Sigmoid colon (tissue), 7 donors: ENCODE results near the gene BCL2L2. TPM values are rescaled to one million over a fixed set of nuclear protein-coding genes. Genes with fewer than 3 reads are reported as not detected.

Source experiments
- DNase-seq: peaks from one replicate; pipeline ENCODE4 v3.0.0-alpha.2; 2019
- H3K27ac ChIP-seq, 4 donors: fragments of 200-600 bp; sonication (generic); one replicate each; pipeline ENCODE4 v1.5.1; 2016 to 2019; ENCODE audit warnings: mild to moderate bottlenecking in 1 of 4
- H3K27me3 ChIP-seq, 3 donors: fragments of 200-600 bp; sonication (generic); one replicate each; pipeline ENCODE4 v1.5.1; 2019; ENCODE audit warnings: mild to moderate bottlenecking in 1 of 3
- H3K36me3 ChIP-seq, 4 donors: fragments of 200-600 bp; sonication (generic); one replicate each; pipeline ENCODE4 v1.5.1; 2016 to 2019
- H3K4me1 ChIP-seq, 4 donors: fragments of 200-600 bp; sonication (generic); one replicate each; pipeline ENCODE4 v1.5.1; 2017 to 2019
- H3K4me3 ChIP-seq, 4 donors: fragments of 200-600 bp; sonication (generic); one replicate each; pipeline ENCODE4 v1.5.1; 2017 to 2019; ENCODE audit warnings: mild to moderate bottlenecking in 2 of 4, moderate library complexity in 1 of 4
- H3K9me3 ChIP-seq, 4 donors: fragments of 200-600 bp in 3 of 4; sonication (generic) in 3 of 4; one replicate each; pipeline versions ENCODE4 v1.5.1 to v1.6.1; 2013 to 2019
- CTCF ChIP-seq, 4 experiments: fragments of 450-650 bp in 3 of 4; fragments of 200-600 bp in 1 of 4; IDR thresholded peaks; one replicate each; pipeline ENCODE4 v1.5.1; 2016 to 2019; ENCODE audit warnings: antibody characterized with exemption in 4 of 4, mild to moderate bottlenecking in 3 of 4, moderate library complexity in 2 of 4
- EP300 ChIP-seq, 4 donors: sonication (generic); formaldehyde crosslinking; IDR thresholded peaks; one replicate each; pipeline ENCODE4 v1.6.1; 2017; ENCODE audit warnings: antibody characterized with exemption in 4 of 4
- POLR2A ChIP-seq, 2 donors: fragments of 450-650 bp; IDR thresholded peaks; one replicate each; pipeline ENCODE4 v1.6.1; 2016; ENCODE audit warnings: antibody characterized with exemption in 2 of 2, mild to moderate bottlenecking in 2 of 2, moderate library complexity in 2 of 2
- POLR2AphosphoS5 ChIP-seq, 4 donors: sonication (generic); formaldehyde crosslinking; IDR thresholded peaks; one replicate each; pipeline ENCODE4 v1.6.1; 2017; ENCODE audit warnings: antibody characterized with exemption in 4 of 4
- WGBS, 2 donors: extraction: QIAGEN DNeasy Blood & Tissue Kit; methylation state at CpG; one replicate each; pipeline ENCODE4 v1.1.7; 2013; 5-methylcytosine and 5-hydroxymethylcytosine counted together
- intact Hi-C: fragments of 100-400 bp; cut with DNase I; formaldehyde crosslinking; loops from one replicate; pipeline ENCODE4 v1.15.1; 2023
- polyA plus RNA-seq, 3 donors: library from polyadenylated mRNA; stranded (reverse); fragments of 200-250 nt; gene quantifications; one replicate each; pipeline ENCODE4 v1.2.3, GENCODE V29; 2013
- total RNA-seq, 4 donors: library from RNA; depleted of rRNA; stranded (reverse); fragments of >200 nt; gene quantifications; one replicate each; pipeline ENCODE4 v1.1.0, GENCODE V29; 2016
- donor health status: healthy with polysubstance abuse.
- donor health status: Bipolar disorder and iron deficiency.
- donor health status: healthy.

Gene BCL2L2
- total and polyA plus RNA-seq, 7 donors: 57.0 to 118 (median 75.9) TPM

- H3K9me3 ChIP-seq: no peaks in the 10 kb centered on the region
- WGBS, 2 donors: 94 to 96% methylated on average over 19 of the region's 19 CpGs
- H3K36me3 ChIP-seq: no peaks in the 10 kb centered on the region
Measured at GRCh38 chr14:23347406-23348296, 41.0 kb downstream of the BCL2L2 start.

GRCh38 chr14:23348297-23348655, 41.6 kb downstream of the BCL2L2 start:
- TF ChIP-seq POLR2A (IDR thresholded peaks at IDR 0.05): no peak
- TF ChIP-seq EP300 (IDR thresholded peaks at IDR 0.05): no peak
- TF ChIP-seq POLR2AphosphoS5 (IDR thresholded peaks at IDR 0.05): no peak
- TF ChIP-seq CTCF (IDR thresholded peaks at IDR 0.05): no peak
- H3K4me1 ChIP-seq: peaks cover 0 to 17% (median 14%) of the 10 kb centered on the region in 4 donors
- H3K36me3 ChIP-seq: no peaks in the 10 kb centered on the region
- DNase-seq: no peak
- no peaks in the 10 kb centered on the region for H3K9me3 ChIP-seq
- peaks cover 0 to 4% (median 3%) of the 10 kb centered on the region in 3 donors for H3K27me3 ChIP-seq
- WGBS, 2 donors: 89 to 90% methylated on average over 6 of the region's 6 CpGs
- intact Hi-C loops: no loop called here
- no peak overlapping the region for H3K4me3 ChIP-seq
- no peak overlapping the region for H3K27ac ChIP-seq

More at GRCh38 chr14:23347406-23348296, 41.0 kb downstream of the BCL2L2 start:
- intact Hi-C loops: no loop called here
- H3K4me3 ChIP-seq: no peak overlapping the region
- TF ChIP-seq EP300 (IDR thresholded peaks at IDR 0.05) (no peak), POLR2A (IDR thresholded peaks at IDR 0.05) (no peak), CTCF (IDR thresholded peaks at IDR 0.05) (no peak), POLR2AphosphoS5 (IDR thresholded peaks at IDR 0.05) (no peak)
- no peak overlapping the region for H3K27ac ChIP-seq
- peaks cover 0 to 11% (median 9%) of the 10 kb centered on the region in 4 donors for H3K4me1 ChIP-seq
- H3K27me3 ChIP-seq: peaks cover 0 to 4% (median 3%) of the 10 kb centered on the region in 3 donors
- DNase-seq: no peak

- TF ChIP-seq POLR2A (IDR thresholded peaks at IDR 0.05) (no peak), EP300 (IDR thresholded peaks at IDR 0.05) (no peak), CTCF (IDR thresholded peaks at IDR 0.05) (no peak), POLR2AphosphoS5 (IDR thresholded peaks at IDR 0.05) (no peak)
- peaks cover 0 to 18% (median 15%) of the 10 kb centered on the region in 4 donors for H3K4me1 ChIP-seq
- H3K4me3 ChIP-seq: no peak overlapping the region
- no peaks in the 10 kb centered on the region for H3K36me3 ChIP-seq
- H3K27me3 ChIP-seq: peaks cover 0 to 4% (median 3%) of the 10 kb centered on the region in 3 donors
- DNase-seq: no peak
- 91% methylated on average over 8 of the region's 8 CpGs for WGBS, 2 donors
- intact Hi-C loops: no loop called here
- H3K27ac ChIP-seq: no peak overlapping the region
- no peaks in the 10 kb centered on the region for H3K9me3 ChIP-seq
Measured at GRCh38 chr14:23349156-23349845, 42.7 kb downstream of the BCL2L2 start.

- intact Hi-C loops: loop anchor here (2.0 kb wide), 1 partner anchor 15 kb away; no protein-coding TSS in a partner anchor
- Histone ChIP-seq H3K27me3 (peaks cover 0 to 4% (median 3%) of the 10 kb centered on the region in 3 donors), H3K4me1 (peaks cover 0 to 18% (median 15%) of the 10 kb centered on the region in 4 donors), H3K36me3 (peaks cover 0 to 5% (median 0%) of the 10 kb centered on the region in 4 donors), H3K9me3 (no peaks in the 10 kb centered on the region), H3K27ac (peak overlapping the region; percentile 68 to 84 (median 72)), H3K4me3 (peak overlapping the region; percentile 48 to 70 (median 69))
- 10 to 13% methylated on average over 61 of the region's 61 CpGs for WGBS, 2 donors
- no peak for DNase-seq
- no peak for TF ChIP-seq CTCF (IDR thresholded peaks at IDR 0.05)
- no peak for TF ChIP-seq POLR2A (IDR thresholded peaks at IDR 0.05)
- no peak for TF ChIP-seq EP300 (IDR thresholded peaks at IDR 0.05)
- TF ChIP-seq POLR2AphosphoS5 (IDR thresholded peaks at IDR 0.05): no peak
Measured at GRCh38 chr14:23351681-23352505, 45.3 kb downstream of the BCL2L2 start.
